Heart left ventricle (tissue), 16 donors: ENCODE results near the gene SIRPB2. TPM values are rescaled to one million over a fixed set of nuclear protein-coding genes. Genes with fewer than 3 reads are reported as not detected.

Experiments used
- ATAC-seq, 4 donors: fragments of 200-7000 bp; cut with Tn5 transposase; one replicate each; pipeline ENCODE4 v1.9.1; 2020 to 2022; ENCODE audit warnings: moderate library complexity in 4 of 4, mild to moderate bottlenecking in 3 of 4, moderate number of reproducible peaks in 1 of 4
- DNase-seq, 5 donors: peaks; one replicate each; pipeline ENCODE4 v3.0.0-alpha.2; 2020
- H3K27ac ChIP-seq, 12 donors: fragments of 200-600 bp; sonication (generic) in 4 of 12; one replicate each; pipeline versions ENCODE4 v1.5.0 to v1.8.0; 2016 to 2022; ENCODE audit warnings: mild to moderate bottlenecking in 2 of 12
- H3K27me3 ChIP-seq, 9 donors: fragments of 200-600 bp; sonication (generic) in 2 of 9; one replicate each; pipeline versions ENCODE4 v1.5.1 to v1.8.0; 2016 to 2022; ENCODE audit warnings: mild to moderate bottlenecking in 3 of 9
- H3K36me3 ChIP-seq, 9 donors: fragments of 200-600 bp; sonication (generic) in 2 of 9; one replicate each; pipeline versions ENCODE4 v1.5.0 to v1.8.0; 2018 to 2022; ENCODE audit warnings: mild to moderate bottlenecking in 2 of 9
- H3K4me1 ChIP-seq, 12 donors: fragments of 200-600 bp; sonication (generic) in 4 of 12; one replicate each; pipeline versions ENCODE4 v1.5.0 to v1.8.0; 2016 to 2022; ENCODE audit warnings: mild to moderate bottlenecking in 3 of 12
- H3K4me3 ChIP-seq, 12 donors: fragments of 200-600 bp; sonication (generic) in 4 of 12; one replicate each; pipeline versions ENCODE4 v1.5.0 to v1.8.0; 2017 to 2022; ENCODE audit warnings: mild to moderate bottlenecking in 9 of 12, moderate library complexity in 4 of 12
- H3K9me3 ChIP-seq, 12 donors: fragments of 200-600 bp; sonication (generic) in 4 of 12; one replicate each; pipeline versions ENCODE4 v1.5.0 to v1.8.0; 2016 to 2022; ENCODE audit warnings: mild to moderate bottlenecking in 1 of 12
- CTCF ChIP-seq, 12 donors: fragments of 200-600 bp; sonication (generic) in 4 of 12; IDR thresholded peaks; one replicate each; pipeline versions ENCODE4 v1.5.0 to v1.8.0; 2018 to 2022; ENCODE audit warnings: antibody characterized with exemption in 12 of 12, mild to moderate bottlenecking in 5 of 12
- POLR2A ChIP-seq, 2 donors: fragments of 450-650 bp; IDR thresholded peaks; one replicate each; pipeline ENCODE4 v1.6.1; 2017; ENCODE audit warnings: antibody characterized with exemption in 2 of 2, mild to moderate bottlenecking in 2 of 2, moderate library complexity in 2 of 2
- WGBS, 4 donors: extraction: QIAGEN DNeasy Blood & Tissue Kit in 2 of 4; methylation state at CpG; one replicate each; pipeline versions ENCODE4 v1.1.5 to v1.1.7; 2013 to 2018; 5-methylcytosine and 5-hydroxymethylcytosine counted together
- intact Hi-C, 10 donors: fragments of 100-400 bp; cut with DNase I; formaldehyde crosslinking; loops; one replicate each; pipeline versions ENCODE4 v1.11.1 to v1.14.2; 2022
- polyA plus RNA-seq, 2 donors: library from polyadenylated mRNA; stranded (reverse); fragments of 200-250 nt; gene quantifications; one replicate each; pipeline ENCODE4 v1.2.3, GENCODE V29; 2013
- total RNA-seq, 9 donors: library from RNA; depleted of rRNA in 2 of 9; stranded (reverse); fragments of >200 nt in 2 of 9; fragmentation: NEBNext Ultra II Directional in 3 of 9; extraction: Animal tissue kit (Norgen Biotek cat#: 25700) in 3 of 9; gene quantifications; one replicate each; pipeline versions ENCODE4 v1.1.0 to v1.2.4, GENCODE V29; 2016 to 2023
- donor health status: ischemic (EF 13 %, LVEDD 7.1; RV severe dilation, severe dysfunction).
- donor health status: healthy with polysubstance abuse.
- donor health status: DM: no; HTN: yes; CAD: no.
- donor health status: DM: no; HTN: no; CAD: no.
- donor health status: ischemic (EF 25% LVEDD 6.9; RV normal size, moderate dysfunction).
- donor health status: ischemic (EF 25% LVEDD 5.7; RV mildly dilated, moderate dysfunction).
- donor health status: healthy.
- donor health status: DM: yes; HTN: yes; CAD: no.
- donor health status: ischemic (EF 35%, LVEDD 5.7; RV mildly dilated, moderate dysfunction).
- donor health status: nonischemic (EF 11% LVEDD 7.7; RV severe dilation, severe dysfunction).
- donor health status: DM: yes; HTN: yes; CAD: no.
- donor health status: PGD.
- donor health status: ischemic (EF 29% LVEDD 5.4; RV normal size, mild dysfunction).
- donor health status: nonischemic (EF 23%, LVEDD 6.1; RV moderate dilation, normal function).

The SIRPB2 gene
- total and polyA plus RNA-seq, 11 donors = 0.74 to 11.9 (median 2.1) TPM

GRCh38 chr20:1536893-1537730, 45.9 kb upstream of the SIRPB2 start:
- peak; percentile 55 to 72 (median 60) for ATAC-seq

GRCh38 chr20:1535420-1536175, 44.4 kb upstream of the SIRPB2 start:
- Histone ChIP-seq H3K9me3 (peaks cover 0 to 6% (median 0%) of the 10 kb centered on the region in 12 donors), H3K4me1 (peaks cover 0 to 26% (median 0%) of the 10 kb centered on the region in 12 donors), H3K4me3 (no peak overlapping the region), H3K27ac (peak overlapping the region in 1 of 12 donors; percentile 86), H3K27me3 (peaks cover 0 to 20% (median 0%) of the 10 kb centered on the region in 9 donors), H3K36me3 (no peaks in the 10 kb centered on the region)
- WGBS, 4 donors = 75 to 84% (median 81%) methylated on average over 5 of the region's 5 CpGs
- ATAC-seq (peak in 3 of 4 donors; percentile 40 to 58 (median 41)), DNase-seq (peak in 1 of 5 donors; percentile 38)
- intact Hi-C loops = no loop called here
- no peak for TF ChIP-seq POLR2A (IDR thresholded peaks at IDR 0.05)
- TF ChIP-seq CTCF (IDR thresholded peaks at IDR 0.05) = no peak

More at GRCh38 chr20:1536893-1537730, 45.9 kb upstream of the SIRPB2 start:
- peaks cover 0 to 26% (median 0%) of the 10 kb centered on the region in 12 donors for H3K4me1 ChIP-seq
- intact Hi-C loops = no loop called here
- no peaks in the 10 kb centered on the region for H3K36me3 ChIP-seq
- DNase-seq = peak in 1 of 5 donors; percentile 61
- peak overlapping the region in 6 of 12 donors; percentile 11 to 86 (median 54) for H3K27ac ChIP-seq
- no peak for TF ChIP-seq CTCF (IDR thresholded peaks at IDR 0.05)
- TF ChIP-seq POLR2A (IDR thresholded peaks at IDR 0.05) = no peak
- H3K9me3 ChIP-seq = peaks cover 0 to 6% (median 0%) of the 10 kb centered on the region in 12 donors
- H3K27me3 ChIP-seq = peaks cover 0 to 20% (median 0%) of the 10 kb centered on the region in 9 donors
- 69 to 74% (median 70%) methylated on average over 10 to 11 of the region's 11 CpGs for WGBS, 4 donors
- H3K4me3 ChIP-seq = peak overlapping the region in 1 of 12 donors; percentile 18

DNA sequence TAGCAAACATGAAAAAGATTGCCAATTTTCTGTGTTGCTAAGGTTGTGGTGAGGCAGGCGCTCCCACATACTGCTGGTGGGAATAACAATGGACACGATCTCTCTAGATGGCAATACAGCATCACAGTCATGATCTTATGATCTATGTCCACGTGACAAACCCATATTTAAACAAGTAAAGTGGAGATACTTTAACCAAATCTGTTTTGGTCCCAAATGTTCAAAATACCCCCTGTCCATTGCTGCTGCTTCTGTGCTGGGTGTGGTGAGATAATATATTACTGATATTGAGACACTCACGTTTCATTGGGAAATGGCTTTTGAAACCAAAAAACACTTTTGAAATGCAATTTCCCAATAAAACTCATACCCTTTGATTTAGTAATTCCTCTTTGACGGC, 43.3 kb upstream of the SIRPB2 start:
- Histone ChIP-seq H3K9me3 (no peaks in the 10 kb centered on the region), H3K27ac (peak overlapping the region in 1 of 12 donors; percentile 86), H3K27me3 (peaks cover 0 to 20% (median 0%) of the 10 kb centered on the region in 9 donors), H3K36me3 (no peaks in the 10 kb centered on the region), H3K4me1 (peaks cover 0 to 26% (median 0%) of the 10 kb centered on the region in 12 donors), H3K4me3 (no peak overlapping the region)
- intact Hi-C loops = no loop called here
- no peak for DNase-seq
- WGBS, 4 donors = 70 to 75% (median 75%) methylated on average over 5 of the region's 5 CpGs
- TF ChIP-seq CTCF (IDR thresholded peaks at IDR 0.05) (no peak), POLR2A (IDR thresholded peaks at IDR 0.05) (no peak)
- no peak for ATAC-seq

DNA sequence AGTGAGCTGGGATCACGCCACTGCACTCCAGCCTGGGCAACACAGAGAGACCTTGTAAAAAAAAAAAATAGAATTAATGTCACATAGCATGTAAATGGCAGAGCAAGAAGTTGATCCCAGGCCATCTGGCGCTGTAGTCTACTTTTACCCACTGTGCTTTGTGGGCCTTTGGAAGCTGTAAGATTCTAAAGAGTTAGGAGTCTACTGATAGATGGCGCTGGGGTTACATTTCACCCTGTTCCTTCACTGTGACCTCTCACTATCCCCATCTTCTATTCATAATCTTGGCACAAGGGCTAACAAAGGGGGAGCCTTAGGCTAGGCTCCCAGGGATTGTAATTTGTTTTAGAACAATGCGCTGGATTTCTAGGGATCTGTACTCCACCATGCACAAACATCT, 41.8 kb upstream of the SIRPB2 start:
- DNase-seq = no peak
- H3K4me1 ChIP-seq = peaks cover 0 to 17% (median 0%) of the 10 kb centered on the region in 12 donors
- intact Hi-C loops = no loop called here
- H3K4me3 ChIP-seq = no peak overlapping the region
- ATAC-seq = no peak
- TF ChIP-seq CTCF (IDR thresholded peaks at IDR 0.05) (peak in 1 of 12 donors; percentile 8), POLR2A (IDR thresholded peaks at IDR 0.05) (no peak)
- H3K27me3 ChIP-seq = peaks cover 0 to 20% (median 0%) of the 10 kb centered on the region in 9 donors
- peaks cover 0 to 6% (median 0%) of the 10 kb centered on the region in 12 donors for H3K9me3 ChIP-seq
- 61 to 76% (median 74%) methylated on average over 4 of the region's 4 CpGs for WGBS, 4 donors
- H3K36me3 ChIP-seq = no peaks in the 10 kb centered on the region
- H3K27ac ChIP-seq = no peak overlapping the region
